Loucy (cell line): ENCODE measurements around the gene CAMK1G.

Experiments used
- H2AFZ ChIP-seq: fragments of 200-600 bp; sonication (generic); 2 replicates; pipeline ENCODE4 v1.6.0; 2016; ENCODE audit warnings: antibody characterized with exemption, mild to moderate bottlenecking, low read length, moderate library complexity
- H3F3A ChIP-seq: fragments of 200-600 bp; 2 replicates; pipeline ENCODE4 v1.6.0; 2016; ENCODE audit warnings: antibody characterized with exemption, low read depth, mild to moderate bottlenecking
- H3K27me3 ChIP-seq: fragments of 200-600 bp; sonication (generic); 2 replicates; pipeline ENCODE4 v1.6.1; 2014; ENCODE audit warnings: low read length, mild to moderate bottlenecking; ENCODE audit not compliant: insufficient read depth, poor library complexity, severe bottlenecking
- H3K36me3 ChIP-seq: fragments of 200-600 bp; sonication (generic); 2 replicates; pipeline ENCODE4 v1.6.1; 2016; ENCODE audit warnings: low read length; ENCODE audit not compliant: insufficient read depth
- H3K4me1 ChIP-seq: fragments of 200-600 bp; sonication (generic); 2 replicates; pipeline ENCODE4 v1.5.1; 2014; ENCODE audit warnings: low read length, mild to moderate bottlenecking; ENCODE audit not compliant: insufficient read depth, poor library complexity, severe bottlenecking
- H3K4me2 ChIP-seq: fragments of 200-600 bp; sonication (generic); 2 replicates; pipeline ENCODE4 v1.6.0; 2014; ENCODE audit warnings: antibody characterized with exemption, low read length, low read depth, mild to moderate bottlenecking; ENCODE audit not compliant: poor library complexity, severe bottlenecking
- H3K4me3 ChIP-seq: fragments of 200-600 bp; sonication (generic); 2 replicates; pipeline ENCODE4 v1.5.1; 2014; ENCODE audit warnings: low read length, mild to moderate bottlenecking, mixed read lengths; ENCODE audit not compliant: poor library complexity, severe bottlenecking
- H3K79me2 ChIP-seq: fragments of 200-600 bp; sonication (generic); 2 replicates; pipeline ENCODE4 v1.6.1; 2014; ENCODE audit warnings: low read length; ENCODE audit not compliant: insufficient read depth
- H3K9ac ChIP-seq: fragments of 200-600 bp; sonication (generic); 2 replicates; pipeline ENCODE4 v1.6.0; 2014; ENCODE audit warnings: mild to moderate bottlenecking, low read depth, low read length, moderate library complexity; ENCODE audit not compliant: poor library complexity, severe bottlenecking
- H3K9me2 ChIP-seq: fragments of 200-600 bp; sonication (generic); replicated peaks from 2 replicates; pipeline ENCODE4 v1.6.1; 2016; ENCODE audit warnings: low read depth, low read length, mixed read lengths
- H3K9me3 ChIP-seq: fragments of 200-600 bp; sonication (generic); 2 replicates; pipeline ENCODE4 v1.6.1; 2014; ENCODE audit warnings: mild to moderate bottlenecking, antibody characterized with exemption, low read length, low read depth; ENCODE audit not compliant: insufficient read depth
- H4K20me1 ChIP-seq: fragments of 200-600 bp; sonication (generic); 2 replicates; pipeline ENCODE4 v1.6.0; 2014; ENCODE audit warnings: antibody characterized with exemption, low read length, mild to moderate bottlenecking; ENCODE audit not compliant: insufficient read depth, poor library complexity, severe bottlenecking
- EZH2phosphoT487 ChIP-seq: fragments of 200-600 bp; IDR thresholded peaks from 2 replicates; pipeline ENCODE4 v1.6.1; 2018; ENCODE audit warnings: antibody characterized with exemption, mild to moderate bottlenecking, moderate library complexity, borderline replicate concordance
- TF ChIP-seq, protein P1 (sequence below): fragments of 200-600 bp; sonication (generic); conservative IDR thresholded peaks from 2 replicates; pipeline ENCODE4 v1.5.1; 2014; ENCODE audit warnings: mild to moderate bottlenecking, antibody characterized with exemption, low read length

The CAMK1G gene

DNA sequence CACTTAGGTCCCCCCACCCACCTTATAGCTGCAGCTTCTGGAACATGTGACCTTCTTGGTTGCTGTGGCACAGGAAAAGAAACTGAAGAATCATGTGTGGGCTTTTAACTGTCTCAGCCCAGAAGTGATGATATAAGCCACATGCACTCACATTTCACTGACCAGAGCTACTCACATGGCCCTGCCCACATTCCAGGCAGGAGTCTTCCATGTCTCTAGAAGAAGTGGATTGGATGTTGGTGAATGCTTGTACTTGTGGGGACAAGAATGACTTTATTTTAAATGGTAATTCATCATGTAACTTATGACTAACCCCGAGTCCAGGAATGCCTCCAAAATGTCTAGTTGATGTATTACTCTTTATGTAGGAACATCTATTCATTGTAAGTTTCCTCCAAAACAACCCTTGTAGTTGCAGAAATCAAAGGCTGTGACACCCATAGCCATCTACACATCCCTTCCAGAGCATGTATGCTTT is 15.8 kb upstream of the CAMK1G start:
- Histone ChIP-seq H3K4me3 (no peak overlapping the region), H3K9me3 (no peaks in the 10 kb centered on the region), H2AFZ (no peak overlapping the region), H3K36me3 (no peaks in the 10 kb centered on the region), H3K4me1 (no peaks in the 10 kb centered on the region), H3K27me3 (no peaks in the 10 kb centered on the region), H3F3A (no peaks in the 10 kb centered on the region), H4K20me1 (no peaks in the 10 kb centered on the region), H3K4me2 (no peak overlapping the region), H3K9ac (no peak overlapping the region), H3K9me2 (no peaks in the 10 kb centered on the region), H3K79me2 (no peaks in the 10 kb centered on the region)
- no peak for TF ChIP-seq EZH2phosphoT487
- TF ChIP-seq, protein P1, sequence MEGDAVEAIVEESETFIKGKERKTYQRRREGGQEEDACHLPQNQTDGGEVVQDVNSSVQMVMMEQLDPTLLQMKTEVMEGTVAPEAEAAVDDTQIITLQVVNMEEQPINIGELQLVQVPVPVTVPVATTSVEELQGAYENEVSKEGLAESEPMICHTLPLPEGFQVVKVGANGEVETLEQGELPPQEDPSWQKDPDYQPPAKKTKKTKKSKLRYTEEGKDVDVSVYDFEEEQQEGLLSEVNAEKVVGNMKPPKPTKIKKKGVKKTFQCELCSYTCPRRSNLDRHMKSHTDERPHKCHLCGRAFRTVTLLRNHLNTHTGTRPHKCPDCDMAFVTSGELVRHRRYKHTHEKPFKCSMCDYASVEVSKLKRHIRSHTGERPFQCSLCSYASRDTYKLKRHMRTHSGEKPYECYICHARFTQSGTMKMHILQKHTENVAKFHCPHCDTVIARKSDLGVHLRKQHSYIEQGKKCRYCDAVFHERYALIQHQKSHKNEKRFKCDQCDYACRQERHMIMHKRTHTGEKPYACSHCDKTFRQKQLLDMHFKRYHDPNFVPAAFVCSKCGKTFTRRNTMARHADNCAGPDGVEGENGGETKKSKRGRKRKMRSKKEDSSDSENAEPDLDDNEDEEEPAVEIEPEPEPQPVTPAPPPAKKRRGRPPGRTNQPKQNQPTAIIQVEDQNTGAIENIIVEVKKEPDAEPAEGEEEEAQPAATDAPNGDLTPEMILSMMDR, result no peak

DNA sequence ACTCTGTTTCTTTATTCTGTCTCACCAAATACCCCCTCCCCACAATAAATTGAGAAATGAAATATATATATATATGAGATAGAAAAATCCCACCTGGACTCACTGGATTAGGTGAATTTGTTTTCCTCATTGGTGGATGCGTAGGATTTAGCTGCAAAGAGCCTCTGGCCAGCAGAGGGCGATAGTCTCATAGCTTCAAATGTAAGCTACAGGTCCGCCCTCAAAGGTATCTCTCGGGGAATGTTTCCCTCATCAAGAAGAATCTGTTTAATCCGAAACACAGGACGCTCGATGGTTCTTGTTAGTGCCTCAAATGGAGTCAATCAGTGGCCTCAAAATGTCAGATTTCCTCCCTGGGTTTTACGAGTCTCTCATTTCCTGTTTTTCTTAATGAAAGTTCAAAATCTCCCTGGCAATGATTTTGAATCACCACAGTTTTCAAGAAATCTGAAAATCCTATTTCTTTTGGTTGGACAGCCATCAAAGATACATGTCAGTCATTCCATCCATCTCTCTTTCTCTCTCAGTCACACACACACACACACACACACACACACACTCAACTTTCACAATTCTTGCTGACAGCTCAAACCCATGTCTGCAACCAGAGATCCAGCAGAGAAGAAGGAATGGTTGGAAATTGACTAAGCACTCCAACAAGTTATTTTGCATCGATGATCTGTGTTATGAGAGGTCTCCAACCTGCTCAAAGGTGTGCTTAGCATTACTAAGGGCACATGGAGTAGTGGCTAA is 13.9 kb upstream of the CAMK1G start:
- no peaks in the 10 kb centered on the region for H3K79me2 ChIP-seq
- no peaks in the 10 kb centered on the region for H4K20me1 ChIP-seq
- no peaks in the 10 kb centered on the region for H3K9me2 ChIP-seq
- H3K36me3 ChIP-seq, result no peaks in the 10 kb centered on the region
- TF ChIP-seq EZH2phosphoT487, result no peak
- TF ChIP-seq, protein P1, result peak; percentile 86
- peak overlapping the region; percentile 8 for H3K4me2 ChIP-seq
- no peak overlapping the region for H3K9ac ChIP-seq
- H3K27me3 ChIP-seq, result no peaks in the 10 kb centered on the region
- peak overlapping the region; percentile 53 for H2AFZ ChIP-seq
- H3K9me3 ChIP-seq, result no peaks in the 10 kb centered on the region
- H3K4me3 ChIP-seq, result no peak overlapping the region
- no peaks in the 10 kb centered on the region for H3K4me1 ChIP-seq
- H3F3A ChIP-seq, result no peaks in the 10 kb centered on the region

DNA sequence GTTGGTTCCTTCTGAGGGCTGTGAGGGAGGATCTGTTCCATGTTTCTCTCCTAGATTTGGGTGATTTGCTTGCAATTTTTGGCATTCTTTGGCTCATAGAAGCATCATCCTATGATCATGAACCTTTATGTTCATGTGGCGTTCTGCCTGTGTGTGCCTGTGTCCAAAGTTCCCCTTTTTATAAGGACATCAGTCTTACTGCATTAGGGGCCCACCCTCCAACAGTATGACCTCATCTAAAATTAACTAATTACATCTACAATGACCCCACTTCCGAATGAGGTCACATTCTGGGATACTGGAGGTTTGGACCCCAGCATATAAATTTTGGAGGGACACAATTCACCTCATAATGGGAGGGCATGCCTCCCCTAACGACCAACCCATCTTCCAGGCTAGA is 12.8 kb upstream of the CAMK1G start:
- no peak for TF ChIP-seq EZH2phosphoT487
- TF ChIP-seq, protein P1, result no peak
- no peaks in the 10 kb centered on the region for H3F3A ChIP-seq
- no peak overlapping the region for H3K9ac ChIP-seq
- H3K36me3 ChIP-seq, result no peaks in the 10 kb centered on the region
- no peaks in the 10 kb centered on the region for H3K9me2 ChIP-seq
- H3K27me3 ChIP-seq, result no peaks in the 10 kb centered on the region
- H3K79me2 ChIP-seq, result no peaks in the 10 kb centered on the region
- no peak overlapping the region for H2AFZ ChIP-seq
- no peaks in the 10 kb centered on the region for H3K4me1 ChIP-seq
- no peaks in the 10 kb centered on the region for H4K20me1 ChIP-seq
- H3K9me3 ChIP-seq, result no peaks in the 10 kb centered on the region
- H3K4me2 ChIP-seq, result no peak overlapping the region
- H3K4me3 ChIP-seq, result no peak overlapping the region
